ENCODE results near the gene NVL.
A peak's percentile ranks its signal among the peaks of the same experiment; 100 is the strongest.

NVL gene

DNA sequence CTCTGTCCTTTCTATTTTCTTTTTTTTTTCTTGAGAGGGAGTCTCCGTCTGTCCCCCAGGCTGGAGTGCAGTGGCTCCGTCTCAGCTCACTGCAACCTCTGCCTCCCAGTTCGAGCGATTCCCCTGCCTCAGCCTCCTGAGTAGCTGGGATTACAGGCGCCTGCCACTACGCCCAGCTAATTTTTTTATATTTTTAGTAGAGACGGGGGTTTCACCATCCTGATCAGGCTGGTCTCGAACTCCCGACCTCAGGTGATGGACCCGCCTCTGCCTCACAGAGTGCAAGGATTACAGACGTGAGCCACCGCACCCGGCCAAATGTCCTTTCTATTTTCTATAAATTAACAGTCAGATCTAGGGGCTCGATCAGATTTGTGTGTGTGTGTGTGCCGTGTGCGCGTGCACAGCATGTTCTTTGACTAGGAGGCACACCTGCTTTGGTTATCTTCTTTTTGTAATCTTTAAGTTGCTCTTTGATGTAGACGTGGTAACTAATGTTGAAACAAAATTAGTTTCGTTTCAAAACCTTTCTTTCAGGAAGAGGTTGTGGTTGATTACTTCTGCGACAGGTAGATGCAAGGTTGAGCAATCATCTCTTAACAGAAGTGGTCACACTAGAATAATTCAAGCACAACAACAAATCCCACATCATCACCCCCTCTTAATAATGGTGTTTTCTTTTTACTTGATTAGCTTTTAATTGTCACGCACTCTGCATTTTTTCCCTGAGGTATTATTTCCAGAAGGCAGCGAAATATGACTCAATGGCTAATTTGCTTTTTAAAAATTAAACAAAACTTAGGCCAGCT lies 147.7 kb downstream of the NVL start:
- peaks cover 12% of the 10 kb centered on the region for H3K4me1 ChIP-seq (ENCODE audit: insufficient read depth, low read length)
- peak overlapping the region; percentile 58 for H3K9ac ChIP-seq (ENCODE audit: low read length)
- H3K27ac ChIP-seq (ENCODE audit: low read depth, low read length) = peak overlapping the region; percentile 93
- no peaks in the 10 kb centered on the region for H3K36me3 ChIP-seq (ENCODE audit: insufficient read depth, low read length)
- peak overlapping the region; percentile 64 to 94 for H3K4me3 ChIP-seq (ENCODE audit: low read depth in 1 of 2, low read length in 2 of 2)
- H3K27me3 ChIP-seq (ENCODE audit: control insufficient read depth in 1 of 2, insufficient read depth in 2 of 2, low read length in 2 of 2) = no peaks in the 10 kb centered on the region
- H3K9me3 ChIP-seq (ENCODE audit: low read length) = no peaks in the 10 kb centered on the region

DNA sequence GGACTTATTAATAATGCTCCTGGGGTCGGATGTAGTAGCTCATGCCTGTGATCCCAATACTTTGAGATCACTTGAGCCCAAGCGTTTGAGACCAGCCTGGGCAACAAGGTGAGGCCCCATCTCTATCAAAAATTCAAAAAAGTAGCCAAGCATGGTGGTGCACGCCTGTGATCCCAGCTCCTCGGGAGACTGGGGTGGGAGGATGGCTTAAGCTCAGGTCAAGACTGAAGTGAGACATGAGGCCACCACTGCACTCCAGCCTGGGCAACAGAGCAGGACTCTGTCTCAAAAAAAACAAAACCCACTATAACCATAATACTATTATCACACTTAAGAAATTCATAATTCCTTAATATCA lies 148.5 kb downstream of the NVL start:
- Histone ChIP-seq H3K4me1 (ENCODE audit: insufficient read depth, low read length) (peaks cover 12% of the 10 kb centered on the region), H3K27ac (ENCODE audit: low read depth, low read length) (no peak overlapping the region), H3K27me3 (ENCODE audit: control insufficient read depth in 1 of 2, insufficient read depth in 2 of 2, low read length in 2 of 2) (no peaks in the 10 kb centered on the region), H3K4me3 (ENCODE audit: low read depth in 1 of 2, low read length in 2 of 2) (no peak overlapping the region), H3K9me3 (ENCODE audit: low read length) (no peaks in the 10 kb centered on the region), H3K36me3 (ENCODE audit: insufficient read depth, low read length) (no peaks in the 10 kb centered on the region), H3K9ac (ENCODE audit: low read length) (no peak overlapping the region)

- Histone ChIP-seq H3K4me1 (ENCODE audit: insufficient read depth, low read length) (peaks cover 12% of the 10 kb centered on the region), H3K27me3 (ENCODE audit: control insufficient read depth in 1 of 2, insufficient read depth in 2 of 2, low read length in 2 of 2) (no peaks in the 10 kb centered on the region), H3K4me3 (ENCODE audit: low read depth in 1 of 2, low read length in 2 of 2) (no peak overlapping the region), H3K9ac (ENCODE audit: low read length) (no peak overlapping the region), H3K36me3 (ENCODE audit: insufficient read depth, low read length) (no peaks in the 10 kb centered on the region), H3K9me3 (ENCODE audit: low read length) (no peaks in the 10 kb centered on the region), H3K27ac (ENCODE audit: low read depth, low read length) (no peak overlapping the region)
Measured at GRCh38 chr1:224180783-224181452, 149.1 kb downstream of the NVL start.

DNA sequence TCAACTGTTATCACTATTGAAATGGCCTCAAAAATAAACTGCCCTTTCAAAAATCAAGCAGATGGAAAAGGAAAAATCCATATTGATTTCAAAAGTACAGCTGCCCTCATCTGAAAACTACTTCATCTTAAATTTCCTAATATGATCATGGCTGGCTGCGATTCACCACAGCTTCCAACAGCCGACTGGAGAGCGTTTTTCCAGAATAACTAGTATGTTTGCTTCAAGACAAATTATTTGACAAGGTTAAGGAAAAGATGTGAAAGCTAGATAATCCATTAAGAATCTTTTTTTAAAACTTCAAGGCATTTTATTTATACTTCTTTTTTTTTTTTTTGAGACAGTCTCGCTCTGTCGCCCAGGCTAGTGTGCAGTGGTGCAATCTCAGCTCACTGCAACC lies 151.1 kb downstream of the NVL start:
- no peak overlapping the region for H3K4me3 ChIP-seq (ENCODE audit: low read depth in 1 of 2, low read length in 2 of 2)
- H3K4me1 ChIP-seq (ENCODE audit: insufficient read depth, low read length) = no peaks in the 10 kb centered on the region
- no peaks in the 10 kb centered on the region for H3K36me3 ChIP-seq (ENCODE audit: insufficient read depth, low read length)
- H3K27me3 ChIP-seq (ENCODE audit: control insufficient read depth in 1 of 2, insufficient read depth in 2 of 2, low read length in 2 of 2) = no peaks in the 10 kb centered on the region
- no peaks in the 10 kb centered on the region for H3K9me3 ChIP-seq (ENCODE audit: low read length)
- H3K27ac ChIP-seq (ENCODE audit: low read depth, low read length) = no peak overlapping the region
- H3K9ac ChIP-seq (ENCODE audit: low read length) = no peak overlapping the region

DNA sequence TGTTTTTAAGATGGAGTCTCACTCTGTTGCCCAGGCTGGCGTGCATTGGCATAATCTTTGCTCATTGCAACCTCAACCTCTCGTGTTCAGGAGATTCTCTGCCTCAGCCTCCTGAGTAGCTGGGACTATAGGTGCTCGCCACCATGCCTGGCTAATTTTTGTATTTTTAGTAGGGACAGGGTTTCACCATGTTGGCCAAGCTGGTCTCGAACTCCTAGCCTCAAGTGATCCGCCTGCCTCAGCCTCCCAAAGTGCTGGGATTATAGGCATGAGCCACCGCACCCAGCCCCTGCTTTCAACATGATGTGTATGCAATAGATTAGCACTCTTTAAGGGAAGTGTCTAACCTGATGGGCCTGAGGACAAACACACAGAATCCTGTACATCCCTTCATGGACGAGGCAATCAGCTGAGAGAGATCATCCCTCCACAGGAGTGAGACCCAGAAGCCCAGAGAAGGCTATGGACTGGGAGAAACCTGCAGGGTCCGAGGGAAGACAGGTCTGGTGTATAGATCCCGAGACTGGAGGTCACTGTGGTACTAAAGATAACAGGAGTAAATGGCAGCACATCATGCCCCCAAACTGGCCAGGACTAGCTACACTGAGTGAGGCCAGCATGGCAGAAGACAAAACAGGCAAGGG lies 152.5 kb downstream of the NVL start:
- H3K27me3 ChIP-seq (ENCODE audit: control insufficient read depth in 1 of 2, insufficient read depth in 2 of 2, low read length in 2 of 2) = no peaks in the 10 kb centered on the region

More for the DNA sequence above, 152.5 kb downstream of the NVL start:
- H3K4me3 ChIP-seq (ENCODE audit: low read depth in 1 of 2, low read length in 2 of 2) = no peak overlapping the region
- H3K9me3 ChIP-seq (ENCODE audit: low read length) = no peaks in the 10 kb centered on the region
- H3K27ac ChIP-seq (ENCODE audit: low read depth, low read length) = no peak overlapping the region
- no peaks in the 10 kb centered on the region for H3K36me3 ChIP-seq (ENCODE audit: insufficient read depth, low read length)
- no peak overlapping the region for H3K9ac ChIP-seq (ENCODE audit: low read length)
- no peaks in the 10 kb centered on the region for H3K4me1 ChIP-seq (ENCODE audit: insufficient read depth, low read length)
